Stomach (tissue), 4 donors: Measurements from ENCODE around the gene FAM184A.

Source experiments
- EP300 ChIP-seq: sonication (generic); formaldehyde crosslinking; IDR thresholded peaks from one replicate; pipeline ENCODE4 v1.6.1; 2017; ENCODE audit warnings: antibody characterized with exemption
- POLR2A ChIP-seq, 4 donors: fragments of 450-650 bp; IDR thresholded peaks; one replicate each; pipeline ENCODE4 v1.6.1; 2016; ENCODE audit warnings: antibody characterized with exemption in 4 of 4, control low read depth in 2 of 4, mild to moderate bottlenecking in 1 of 4, moderate library complexity in 1 of 4
- POLR2AphosphoS5 ChIP-seq, 3 donors: sonication (generic); formaldehyde crosslinking; IDR thresholded peaks; one replicate each; pipeline ENCODE4 v1.6.1; 2016; ENCODE audit warnings: antibody characterized with exemption in 3 of 3
- TF ChIP-seq, protein P1 (sequence below), 7 experiments: fragments of 450-650 bp in 4 of 7; fragments of 200-600 bp in 3 of 7; sonication (generic) in 3 of 7; IDR thresholded peaks; one replicate each; pipeline ENCODE4 v1.5.1; 2016 to 2019; ENCODE audit warnings: antibody characterized with exemption in 7 of 7, control low read depth in 2 of 7, mild to moderate bottlenecking in 1 of 7

DNA sequence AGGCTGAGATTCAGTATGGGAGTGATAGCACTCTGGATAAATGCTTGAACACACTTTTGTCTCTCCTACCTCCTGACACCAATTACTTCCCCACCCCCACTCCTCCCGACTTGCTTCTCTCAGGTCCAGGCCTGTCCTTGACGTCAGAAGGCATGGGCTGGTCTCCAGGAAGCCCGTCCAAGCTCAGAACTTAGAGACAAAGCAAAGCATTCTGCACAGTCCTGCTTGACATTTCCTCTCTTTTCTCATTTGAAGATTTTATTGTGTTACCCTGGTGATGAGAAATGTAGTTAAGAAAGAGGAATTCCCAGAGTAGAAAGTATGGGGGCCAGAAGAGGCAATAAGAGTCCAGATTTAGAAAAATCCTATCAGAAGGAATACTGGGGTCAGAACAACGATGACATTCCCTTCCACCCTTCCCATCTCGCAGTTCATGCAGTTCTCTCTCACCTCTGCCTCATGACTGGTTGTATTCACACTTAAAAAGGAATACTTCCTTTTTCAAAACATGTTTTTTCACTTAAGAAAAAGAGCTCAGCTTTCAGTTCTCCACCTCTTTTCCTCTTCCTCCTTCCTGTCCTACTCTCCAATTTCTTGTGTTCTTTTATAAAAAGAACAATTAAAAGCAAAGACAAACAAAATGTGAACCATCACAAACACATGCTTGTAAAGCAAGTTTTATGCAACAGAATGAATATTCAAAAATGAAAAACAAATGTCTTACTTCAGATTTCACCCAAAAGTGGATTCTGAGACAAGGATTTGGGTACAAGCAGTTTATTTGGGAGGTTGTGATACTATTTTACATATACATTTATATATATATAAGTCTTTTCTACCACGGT lies 18.5 kb upstream of the FAM184A start:
- TF ChIP-seq, protein P1, sequence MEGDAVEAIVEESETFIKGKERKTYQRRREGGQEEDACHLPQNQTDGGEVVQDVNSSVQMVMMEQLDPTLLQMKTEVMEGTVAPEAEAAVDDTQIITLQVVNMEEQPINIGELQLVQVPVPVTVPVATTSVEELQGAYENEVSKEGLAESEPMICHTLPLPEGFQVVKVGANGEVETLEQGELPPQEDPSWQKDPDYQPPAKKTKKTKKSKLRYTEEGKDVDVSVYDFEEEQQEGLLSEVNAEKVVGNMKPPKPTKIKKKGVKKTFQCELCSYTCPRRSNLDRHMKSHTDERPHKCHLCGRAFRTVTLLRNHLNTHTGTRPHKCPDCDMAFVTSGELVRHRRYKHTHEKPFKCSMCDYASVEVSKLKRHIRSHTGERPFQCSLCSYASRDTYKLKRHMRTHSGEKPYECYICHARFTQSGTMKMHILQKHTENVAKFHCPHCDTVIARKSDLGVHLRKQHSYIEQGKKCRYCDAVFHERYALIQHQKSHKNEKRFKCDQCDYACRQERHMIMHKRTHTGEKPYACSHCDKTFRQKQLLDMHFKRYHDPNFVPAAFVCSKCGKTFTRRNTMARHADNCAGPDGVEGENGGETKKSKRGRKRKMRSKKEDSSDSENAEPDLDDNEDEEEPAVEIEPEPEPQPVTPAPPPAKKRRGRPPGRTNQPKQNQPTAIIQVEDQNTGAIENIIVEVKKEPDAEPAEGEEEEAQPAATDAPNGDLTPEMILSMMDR (IDR thresholded peaks at IDR 0.05) = no peak
- no peak for TF ChIP-seq POLR2AphosphoS5 (IDR thresholded peaks at IDR 0.05)
- TF ChIP-seq EP300 = no peak
- no peak for TF ChIP-seq POLR2A (IDR thresholded peaks at IDR 0.05)
